ENCODE measurements around the gene OR2T11. TPM values are rescaled to one million over a fixed set of nuclear protein-coding genes. Genes with fewer than 3 reads are reported as not detected.
"Not testable (repeated sequence)": the region's sequence is repeated elsewhere in the genome, so short reads cannot be mapped to it uniquely, and the experiment has no call there.

OR2T11 gene, protein sequence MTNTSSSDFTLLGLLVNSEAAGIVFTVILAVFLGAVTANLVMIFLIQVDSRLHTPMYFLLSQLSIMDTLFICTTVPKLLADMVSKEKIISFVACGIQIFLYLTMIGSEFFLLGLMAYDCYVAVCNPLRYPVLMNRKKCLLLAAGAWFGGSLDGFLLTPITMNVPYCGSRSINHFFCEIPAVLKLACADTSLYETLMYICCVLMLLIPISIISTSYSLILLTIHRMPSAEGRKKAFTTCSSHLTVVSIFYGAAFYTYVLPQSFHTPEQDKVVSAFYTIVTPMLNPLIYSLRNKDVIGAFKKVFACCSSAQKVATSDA
- not detected in 2 replicates for total RNA-seq

DNA sequence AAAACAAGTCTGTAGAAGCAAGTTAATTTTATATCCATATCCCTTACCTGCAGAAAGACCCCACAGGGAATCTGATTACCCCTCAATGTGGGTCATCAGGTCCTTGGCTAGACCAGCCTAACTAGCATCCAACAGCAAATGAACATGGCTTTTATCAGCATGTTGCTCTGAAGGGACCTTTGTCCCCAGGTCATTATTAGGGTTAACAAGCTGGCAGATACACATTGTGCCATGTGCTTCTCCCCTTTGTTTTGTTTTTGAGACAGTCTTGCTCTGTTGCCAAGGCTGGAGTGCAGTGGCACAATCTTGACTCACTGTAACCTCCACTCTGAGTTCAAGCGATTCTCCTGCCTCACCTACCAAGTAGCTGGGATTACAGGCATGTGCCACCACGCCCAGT lies at the start of gene OR2T11:
Gene OR2T11, minus strand, starts transcription at position 101 of the 400 bp plus-strand sequence. CDS start 7,963 bp downstream, outside the sequence.
- intact Hi-C loops (cut with micrococcal nuclease) = not testable (repeated sequence)

DNA sequence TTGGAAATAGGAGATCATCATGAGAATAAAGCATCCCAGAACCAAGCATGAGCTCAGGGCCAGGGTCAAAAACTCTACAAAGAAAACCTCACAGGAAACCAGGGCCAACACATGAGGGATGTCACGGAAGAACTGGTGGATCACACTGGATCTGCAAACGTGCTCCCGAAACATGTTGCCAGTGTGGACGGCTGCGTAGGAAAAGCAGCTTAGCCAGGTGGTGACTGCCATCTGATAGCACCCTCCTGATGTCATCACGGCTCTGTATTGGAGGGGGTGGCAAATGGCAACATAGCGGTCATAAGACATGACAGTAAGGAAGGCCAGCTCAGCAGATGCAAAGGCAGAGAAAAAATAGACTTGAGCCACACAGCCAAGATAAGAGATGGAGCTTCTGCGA lies 46.8 kb upstream of the OR2T11 start:
- intact Hi-C loops (cut with micrococcal nuclease) = no loop called here

DNA sequence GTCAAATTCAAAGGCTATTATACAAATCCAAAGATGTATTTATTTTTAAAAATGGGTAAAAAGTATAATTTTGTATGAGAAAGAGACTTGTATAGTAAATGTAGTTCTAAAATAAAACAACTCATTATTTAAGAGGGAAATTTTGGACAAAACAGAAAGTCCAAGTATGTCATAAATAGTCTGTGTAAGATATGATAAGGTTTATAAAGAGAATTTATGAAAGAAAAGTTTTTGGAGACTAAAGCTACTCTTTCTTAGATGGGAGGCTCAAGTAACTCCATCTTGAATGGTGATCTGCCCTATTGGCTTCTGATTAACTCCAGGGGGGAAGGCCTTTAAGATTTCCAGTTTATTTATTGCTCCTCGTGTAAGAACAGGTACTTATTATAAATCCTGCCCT lies 35.1 kb upstream of the OR2T11 start:
- intact Hi-C loops (cut with micrococcal nuclease) = no loop called here

DNA sequence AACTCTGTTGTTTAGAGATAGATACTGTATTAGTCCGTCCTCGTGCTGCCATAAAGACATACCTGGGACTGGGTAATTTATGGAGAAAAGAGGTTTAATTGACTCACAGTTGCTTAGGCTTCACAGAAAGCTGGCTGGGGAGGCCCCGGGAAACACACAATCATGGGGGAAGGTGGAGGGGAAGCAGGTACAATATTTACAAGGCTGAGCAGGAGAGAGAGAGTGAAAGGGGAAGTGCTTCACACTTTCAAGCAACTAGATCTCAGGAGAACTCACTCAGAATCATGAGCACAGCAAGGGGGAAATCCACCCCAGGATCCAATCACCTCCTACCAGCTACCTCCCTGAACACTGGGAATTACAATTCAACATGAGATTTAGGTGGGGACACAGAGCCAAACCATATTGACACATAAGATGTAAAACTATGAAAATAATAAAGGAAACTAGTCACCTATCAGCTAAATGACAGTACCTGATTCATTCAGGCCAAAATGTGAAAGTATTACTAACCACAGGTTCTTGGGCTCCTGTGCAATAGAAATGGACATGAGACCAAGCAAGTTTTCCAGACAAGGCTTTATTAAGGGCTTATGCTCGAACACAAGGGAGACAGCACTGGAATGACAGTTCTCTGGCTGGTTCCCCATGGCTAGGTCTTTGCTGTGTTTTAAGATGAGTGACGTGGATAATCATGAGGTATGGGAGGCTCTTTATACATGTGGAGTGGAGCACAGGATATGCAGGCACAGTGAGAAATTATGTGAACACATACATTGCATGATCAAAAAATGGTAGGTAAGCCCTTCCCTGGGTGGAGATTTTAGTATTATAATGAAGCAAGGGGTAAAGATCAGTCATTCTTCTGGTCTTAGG lies 28.8 kb upstream of the OR2T11 start:
- intact Hi-C loops (cut with micrococcal nuclease) = not testable (repeated sequence)

DNA sequence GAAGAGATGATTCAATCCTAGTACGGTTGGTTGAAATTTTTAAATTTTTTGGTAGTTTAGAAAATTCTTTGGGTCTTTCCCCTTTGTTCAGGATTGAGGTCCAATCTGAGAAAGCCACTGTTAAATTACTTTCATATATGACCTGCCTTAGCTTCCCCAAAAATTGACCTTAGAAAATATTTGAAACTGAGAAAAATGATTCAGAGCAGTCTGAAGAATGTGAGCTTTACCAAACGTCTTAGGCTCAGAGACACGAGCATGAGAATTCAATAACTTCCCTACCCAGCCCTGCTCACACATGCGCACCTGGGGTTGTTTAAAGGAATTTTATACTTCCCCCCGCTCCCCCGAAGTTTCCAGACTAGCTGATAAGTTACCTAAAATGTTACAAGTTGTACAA lies 21.9 kb upstream of the OR2T11 start:
- intact Hi-C loops (cut with micrococcal nuclease) = not testable (repeated sequence)

DNA sequence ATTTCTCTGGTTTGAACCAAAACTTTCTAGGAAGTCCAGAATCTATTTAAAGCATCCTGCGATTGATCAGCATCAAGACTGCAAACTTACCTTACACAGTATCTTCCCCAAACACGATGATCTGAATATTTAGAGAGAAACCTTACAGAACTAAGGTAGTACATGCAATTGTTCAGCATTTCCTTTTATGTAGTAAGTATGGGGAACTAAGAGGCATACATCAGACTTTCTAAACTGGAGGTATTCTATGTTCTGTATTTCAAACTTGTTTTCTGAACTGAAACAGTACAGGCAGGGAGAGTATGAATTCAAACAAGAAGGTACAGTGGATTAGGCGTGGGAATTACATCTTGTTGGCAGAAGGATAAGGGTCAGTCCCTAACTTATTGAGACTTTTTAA lies 20.5 kb upstream of the OR2T11 start, which contains the start of gene OR2T27:
Gene OR2T27, minus strand, starts transcription at position 175 of the 400 bp plus-strand sequence. CDS start 4,644 bp downstream, outside the sequence.
- intact Hi-C loops (cut with micrococcal nuclease) = not testable (repeated sequence)

DNA sequence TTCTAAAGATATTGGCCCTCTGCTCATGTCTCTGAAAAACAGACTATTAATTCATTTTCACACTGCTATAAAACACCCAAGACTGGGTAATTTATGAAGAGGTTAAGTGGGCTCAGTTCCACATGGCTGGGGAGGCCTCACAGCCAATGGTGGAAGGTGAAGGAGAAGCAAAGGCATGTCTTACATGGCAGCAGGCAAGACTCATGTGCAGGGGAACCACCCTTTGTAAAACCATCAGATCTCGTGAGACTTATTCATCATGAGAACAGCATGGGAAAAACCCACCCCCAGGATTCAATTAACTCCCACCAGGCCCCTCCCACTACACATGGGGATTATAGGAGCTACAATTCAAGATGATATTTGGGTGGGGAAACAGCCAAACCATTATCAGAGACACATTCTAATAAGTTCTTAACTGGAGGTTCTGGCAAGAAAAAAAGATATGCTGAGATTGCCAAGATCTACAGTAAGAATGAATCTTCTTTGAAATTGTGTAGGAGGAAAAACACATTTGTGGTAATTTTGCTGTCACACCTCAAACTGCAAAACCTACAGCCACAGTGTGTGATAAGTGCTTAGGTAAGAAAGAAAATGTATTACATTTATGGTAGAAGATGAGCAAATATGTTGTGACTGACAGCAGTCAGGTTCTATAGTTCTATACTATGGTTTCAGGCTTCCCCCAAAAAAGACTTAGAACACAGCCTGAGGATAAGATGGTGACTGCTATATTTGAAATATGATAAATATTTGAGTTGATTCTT lies 14.1 kb upstream of the OR2T11 start:
- intact Hi-C loops (cut with micrococcal nuclease) = not testable (repeated sequence)

DNA sequence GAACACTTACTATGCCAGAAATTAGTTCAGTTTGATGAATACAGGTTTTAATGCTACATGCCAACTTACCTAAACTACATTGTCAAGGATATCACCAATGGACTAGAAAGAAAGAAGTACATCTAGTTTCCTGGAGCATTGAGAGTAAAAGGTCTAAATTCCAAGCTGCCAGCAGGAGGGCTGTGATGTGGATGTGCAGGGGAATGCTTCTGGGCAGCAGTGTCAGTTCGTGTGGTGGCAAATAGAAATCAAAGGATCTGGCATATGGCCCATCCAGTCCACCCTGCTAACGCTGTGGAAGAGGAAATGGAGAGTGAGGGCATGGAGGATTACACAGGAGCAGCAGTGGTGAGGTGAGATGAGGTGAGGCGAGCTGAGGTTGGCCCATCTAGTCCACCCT lies 10.3 kb upstream of the OR2T11 start, which contains the start of gene OR2T35:
Gene OR2T35, minus strand, starts transcription at position 101 of the 400 bp plus-strand sequence. CDS start 6,020 bp downstream, outside the sequence.
- intact Hi-C loops (cut with micrococcal nuclease) = not testable (repeated sequence)

DNA sequence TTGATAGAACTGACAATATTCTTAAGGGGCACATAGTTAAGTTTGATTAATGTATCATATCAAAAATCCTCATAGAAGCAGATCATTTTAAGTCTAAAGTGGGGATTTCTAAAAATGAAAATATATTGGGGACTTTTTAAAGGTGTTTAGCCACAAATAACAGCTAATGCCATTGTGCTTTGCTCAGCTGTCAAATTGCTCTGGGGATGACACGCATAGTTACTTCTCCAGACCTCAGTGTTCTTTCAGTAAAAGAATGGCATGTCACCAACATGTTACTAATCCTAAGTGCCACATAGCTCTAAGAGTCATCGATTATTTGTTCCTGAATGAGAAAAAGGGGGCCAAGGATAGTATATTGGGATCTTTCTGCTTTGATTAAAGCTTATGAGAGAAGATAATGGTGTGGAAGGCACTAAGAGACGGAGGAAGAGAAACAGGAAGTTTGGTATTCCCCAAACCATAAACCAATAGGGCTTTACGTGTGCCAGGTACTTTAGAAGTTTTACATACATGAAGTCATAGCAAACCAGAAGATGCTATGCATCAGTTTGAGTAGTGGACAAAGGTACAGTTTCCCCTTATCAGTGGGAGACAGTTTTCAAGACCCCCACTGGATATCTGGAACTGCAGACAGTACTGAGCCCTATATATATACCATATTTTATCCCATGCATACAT lies 8.2 kb upstream of the OR2T11 start:
- intact Hi-C loops (cut with micrococcal nuclease) = not testable (repeated sequence)

DNA sequence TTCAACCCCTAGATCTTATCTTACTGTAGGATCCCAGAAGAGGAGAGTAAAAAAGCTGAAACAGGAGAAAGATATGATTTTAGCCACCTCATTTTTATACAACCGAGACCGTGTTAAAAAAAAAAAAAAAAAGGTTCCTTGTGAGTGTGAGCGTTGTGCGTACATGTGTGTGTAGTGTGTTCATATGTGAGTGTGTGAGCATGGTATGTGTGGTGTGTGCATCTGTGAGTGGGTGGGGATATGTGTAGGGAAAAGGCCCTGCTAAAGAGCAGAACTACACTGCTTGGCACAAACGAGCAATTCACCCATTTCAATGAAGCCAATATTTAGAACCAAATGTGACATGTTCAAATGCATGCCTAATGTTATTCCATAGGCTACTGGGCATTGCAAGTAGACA lies 6.7 kb upstream of the OR2T11 start:
- intact Hi-C loops (cut with micrococcal nuclease) = not testable (repeated sequence)

DNA sequence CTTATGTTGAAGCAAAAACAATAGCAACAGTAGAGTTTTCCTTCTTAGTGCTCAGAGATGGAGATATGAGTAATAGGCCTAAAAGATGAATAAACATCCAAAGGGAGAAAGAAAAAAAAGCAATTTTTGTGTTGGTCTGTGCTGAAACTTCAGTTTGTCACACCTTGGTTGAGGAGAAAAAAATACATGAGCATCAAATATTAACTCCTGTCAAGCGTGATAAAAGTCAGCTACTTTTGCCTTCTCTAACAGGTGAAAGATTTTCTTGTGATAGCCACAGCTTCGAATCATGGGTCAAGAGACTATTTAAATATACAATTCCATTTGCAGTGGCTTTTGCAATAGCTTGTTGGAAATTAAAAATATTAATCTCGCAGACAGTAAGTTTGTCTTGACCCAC lies 6.0 kb upstream of the OR2T11 start:
- intact Hi-C loops (cut with micrococcal nuclease) = not testable (repeated sequence)

DNA sequence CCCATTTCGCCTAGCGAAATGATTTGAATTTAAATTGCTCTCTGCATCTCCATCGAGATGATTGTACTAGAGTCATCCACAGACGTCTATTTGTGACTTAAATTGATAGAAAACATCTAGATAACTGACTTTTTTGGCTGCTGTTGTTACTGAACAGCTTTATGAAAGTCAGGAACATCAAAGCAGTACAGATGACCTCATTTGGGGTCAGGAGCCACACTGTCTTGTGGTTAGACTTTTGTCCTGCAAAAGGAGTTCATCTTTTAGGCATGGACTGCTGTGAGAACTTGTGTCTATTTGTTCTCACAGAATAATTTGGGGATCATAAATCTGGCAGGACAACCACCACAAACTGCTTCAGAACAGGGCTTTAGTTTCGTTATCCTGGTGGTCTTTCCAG lies 4.8 kb upstream of the OR2T11 start:
- intact Hi-C loops (cut with micrococcal nuclease) = not testable (repeated sequence)

DNA sequence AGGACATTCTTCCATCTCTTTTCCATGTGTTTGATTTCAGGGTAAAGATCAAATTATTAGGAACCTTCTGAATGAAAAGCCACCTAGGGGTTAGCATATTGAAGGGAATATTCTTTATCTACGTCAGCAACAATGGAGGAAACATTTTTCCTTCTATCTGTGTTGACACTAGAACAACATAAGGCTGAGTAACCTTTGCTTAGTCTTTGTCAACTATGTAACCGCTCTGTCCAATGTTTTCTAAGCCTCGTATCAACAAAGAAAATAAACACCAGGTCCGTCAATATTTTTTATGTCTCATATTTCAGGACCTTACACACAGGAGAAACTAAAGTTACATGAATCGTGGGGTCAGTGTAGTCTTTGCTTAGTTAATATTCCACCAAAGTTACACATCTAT lies 1.7 kb upstream of the OR2T11 start:
- intact Hi-C loops (cut with micrococcal nuclease) = not testable (repeated sequence)

DNA sequence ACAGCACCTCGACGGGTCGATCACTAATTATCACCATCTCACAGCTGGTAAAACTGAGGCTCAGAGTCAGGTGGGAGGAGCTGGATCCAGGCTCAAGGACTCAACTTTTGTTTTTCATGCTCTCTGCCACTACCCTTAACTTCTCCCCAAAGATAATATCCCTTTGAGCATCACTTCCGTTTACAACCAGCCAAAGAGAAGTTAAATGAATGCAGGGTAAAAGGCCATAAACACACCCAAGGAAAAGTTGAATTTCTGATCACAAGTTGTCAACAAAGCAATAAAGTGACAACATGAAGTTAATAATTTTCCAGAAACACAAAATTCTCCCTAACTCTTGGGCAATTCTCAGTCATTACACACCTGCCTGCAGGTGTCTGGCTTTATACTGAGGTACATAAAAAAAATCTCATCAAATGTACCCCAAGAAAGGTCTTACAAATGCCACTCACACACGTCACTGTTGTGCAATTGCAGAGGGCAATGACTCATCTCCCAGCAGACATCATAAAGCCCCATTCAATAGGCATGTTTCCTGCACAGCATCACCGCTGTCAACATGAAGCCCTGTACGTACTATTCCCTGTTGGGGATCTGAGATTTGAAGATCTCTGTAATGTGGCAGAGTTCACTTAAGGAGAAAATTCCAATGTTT lies 3.4 kb downstream of the OR2T11 start:
- intact Hi-C loops (cut with micrococcal nuclease) = no loop called here

DNA sequence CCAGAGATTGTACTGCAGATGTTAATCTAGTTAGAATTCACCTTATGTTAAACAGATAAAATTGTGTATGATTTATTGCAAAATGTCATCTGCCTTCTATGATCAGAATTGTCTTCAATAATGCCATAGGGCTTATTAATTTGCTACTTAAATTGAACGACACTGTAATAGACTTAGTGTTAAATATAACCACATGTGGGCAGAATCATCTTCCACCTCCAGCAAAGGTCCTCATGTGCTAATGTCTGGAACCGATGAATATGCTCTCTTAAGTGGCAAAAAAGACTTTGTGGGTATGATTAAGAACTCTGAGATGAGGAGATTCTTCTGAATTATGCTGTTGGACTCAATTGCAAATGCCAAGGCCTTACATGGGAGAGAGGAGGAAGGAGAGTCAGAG lies 4.3 kb downstream of the OR2T11 start:
- intact Hi-C loops (cut with micrococcal nuclease) = no loop called here

DNA sequence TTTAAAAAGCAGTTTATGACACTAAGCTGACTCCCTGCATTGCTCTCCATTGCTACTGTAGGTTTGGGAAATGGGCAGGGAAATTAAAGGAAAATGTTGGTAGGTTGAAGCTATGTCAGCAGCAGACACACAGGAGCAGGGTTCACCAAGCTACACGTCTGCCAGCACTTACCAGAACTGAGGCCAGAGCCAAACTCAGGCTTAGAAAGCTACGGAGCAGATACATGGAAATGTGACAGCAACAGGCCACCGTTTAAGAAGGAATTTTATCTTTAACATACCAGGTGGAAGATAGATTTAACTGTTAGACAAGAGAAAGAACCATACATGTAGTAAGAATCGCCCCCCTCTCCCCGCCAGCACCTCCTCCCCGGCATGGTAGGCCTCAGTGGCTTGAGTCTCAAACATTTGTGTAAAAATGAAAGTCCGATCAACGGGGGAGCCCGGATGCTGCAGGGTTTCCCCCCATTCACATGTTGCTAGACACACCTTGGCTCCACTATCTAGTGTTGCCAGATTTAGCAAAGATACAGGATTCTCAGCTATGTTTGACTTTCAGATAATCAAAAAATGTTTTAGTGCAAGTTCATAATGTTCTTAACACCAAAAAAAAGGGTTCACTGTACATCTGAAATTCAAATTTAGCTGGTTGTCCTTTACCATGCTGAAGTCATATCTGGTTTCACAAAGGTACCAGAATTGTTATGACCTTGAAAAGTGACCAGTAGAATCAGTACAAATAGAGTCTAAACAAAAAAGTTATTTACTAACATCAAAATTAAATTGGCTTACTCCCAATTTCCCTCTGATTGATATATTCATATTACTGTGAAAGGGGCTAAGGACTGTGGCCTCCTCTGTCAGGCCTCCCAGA lies 6.7 kb downstream of the OR2T11 start:
- intact Hi-C loops (cut with micrococcal nuclease) = no loop called here

DNA sequence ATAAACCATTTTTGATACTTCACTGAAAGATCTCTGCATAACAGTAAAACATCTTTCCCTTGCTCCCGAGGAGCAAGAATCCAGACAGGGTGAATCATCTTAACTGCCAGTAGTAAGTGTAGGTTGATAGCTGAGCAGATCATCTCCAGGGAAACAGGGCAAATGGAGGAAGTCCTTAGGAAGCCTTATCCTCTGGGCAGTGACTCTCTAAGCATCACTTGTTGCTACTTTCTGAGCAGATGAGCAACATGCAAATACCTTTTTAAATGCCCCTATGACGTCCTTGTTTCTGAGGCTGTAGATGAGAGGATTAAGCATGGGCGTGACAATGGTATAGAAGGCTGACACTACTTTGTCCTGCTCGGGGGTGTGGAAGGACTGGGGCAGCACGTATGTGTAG lies 8.9 kb downstream of the OR2T11 start:
- intact Hi-C loops (cut with micrococcal nuclease) = no loop called here

DNA sequence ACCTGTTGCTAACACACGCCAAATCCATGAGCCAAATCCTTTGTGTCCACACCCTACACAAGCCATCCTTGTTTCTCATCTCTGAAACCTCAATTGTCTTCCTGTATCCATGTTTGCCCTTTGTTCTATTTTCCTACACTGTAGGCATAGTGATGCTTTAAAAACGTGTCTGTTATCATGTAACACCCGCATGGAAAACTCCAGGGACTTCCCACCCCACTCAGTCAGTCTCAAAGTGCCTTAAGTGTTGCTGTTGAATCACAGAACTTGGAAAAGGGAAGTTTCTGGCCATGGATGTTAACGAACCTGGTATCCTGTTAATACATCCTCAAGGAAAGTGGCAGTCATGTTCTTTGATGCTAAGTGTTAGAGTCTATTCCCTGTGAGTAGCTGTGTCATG lies 9.7 kb downstream of the OR2T11 start:
- intact Hi-C loops (cut with micrococcal nuclease) = no loop called here

DNA sequence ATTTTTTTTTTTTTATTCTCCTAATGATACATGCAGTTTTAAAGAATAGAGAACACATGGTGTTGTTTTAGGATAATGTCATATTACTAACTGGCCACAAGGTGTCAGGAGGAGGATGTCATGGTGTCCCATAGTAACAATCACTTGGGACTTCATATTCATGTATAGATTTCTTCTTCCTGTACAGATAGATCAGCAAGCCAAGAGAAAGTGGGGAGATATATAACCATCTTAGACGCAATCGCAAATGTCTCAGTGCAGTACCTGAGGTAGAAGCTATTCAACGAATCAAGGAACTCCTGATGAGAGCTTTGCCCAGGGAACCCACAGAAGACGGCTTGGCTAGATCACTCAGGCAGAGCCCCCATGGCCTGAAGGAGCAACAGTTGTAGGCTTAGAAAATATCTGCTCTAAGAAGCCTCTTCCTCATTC lies 12.3 kb downstream of the OR2T11 start:
- intact Hi-C loops (cut with micrococcal nuclease) = no loop called here

All from T-helper 2 cell treated with Interferon-gamma antibody and Interleukin-4, amounts not matched to agents 100 ng/mL and 5 ng/mL, for 36 hours (primary cell).